Retina (tissue), 1 donor: Measurements from ENCODE around the gene SDHA.
"Not testable (repeated sequence)": the region's sequence is repeated elsewhere in the genome, so short reads cannot be mapped to it uniquely, and the experiment has no call there.

Source experiments
- DNase-seq: peaks from one replicate; pipeline ENCODE4 v3.0.0-alpha.2; 2016

Gene SDHA

GRCh38 chr5:303741-304140 lies 85.6 kb downstream of the SDHA start:
- DNase-seq: not testable (repeated sequence)

DNA sequence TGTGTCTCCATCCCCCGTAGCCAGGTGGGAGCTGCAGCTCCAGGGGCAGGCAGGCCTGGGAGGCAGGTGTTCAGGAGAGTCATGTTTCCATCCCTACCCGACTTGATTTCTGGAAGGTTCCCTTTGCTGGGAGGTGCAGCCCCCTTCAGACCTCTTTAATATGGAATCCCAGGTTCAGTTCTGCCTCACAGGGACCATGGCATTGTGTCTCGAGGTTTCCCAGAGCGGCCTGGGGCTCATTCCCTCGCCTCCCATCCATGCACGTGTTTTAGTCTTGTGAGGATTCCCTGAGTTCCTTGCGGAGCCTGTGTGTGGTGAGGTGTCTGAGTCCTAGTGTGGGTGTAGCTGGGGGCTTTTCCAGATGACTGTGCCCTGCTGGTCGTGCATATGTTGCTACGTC lies 86.9 kb downstream of the SDHA start:
- no peak for DNase-seq

- DNase-seq: no peak
Observed at GRCh38 chr5:305459-305858, 87.3 kb downstream of the SDHA start.

DNA sequence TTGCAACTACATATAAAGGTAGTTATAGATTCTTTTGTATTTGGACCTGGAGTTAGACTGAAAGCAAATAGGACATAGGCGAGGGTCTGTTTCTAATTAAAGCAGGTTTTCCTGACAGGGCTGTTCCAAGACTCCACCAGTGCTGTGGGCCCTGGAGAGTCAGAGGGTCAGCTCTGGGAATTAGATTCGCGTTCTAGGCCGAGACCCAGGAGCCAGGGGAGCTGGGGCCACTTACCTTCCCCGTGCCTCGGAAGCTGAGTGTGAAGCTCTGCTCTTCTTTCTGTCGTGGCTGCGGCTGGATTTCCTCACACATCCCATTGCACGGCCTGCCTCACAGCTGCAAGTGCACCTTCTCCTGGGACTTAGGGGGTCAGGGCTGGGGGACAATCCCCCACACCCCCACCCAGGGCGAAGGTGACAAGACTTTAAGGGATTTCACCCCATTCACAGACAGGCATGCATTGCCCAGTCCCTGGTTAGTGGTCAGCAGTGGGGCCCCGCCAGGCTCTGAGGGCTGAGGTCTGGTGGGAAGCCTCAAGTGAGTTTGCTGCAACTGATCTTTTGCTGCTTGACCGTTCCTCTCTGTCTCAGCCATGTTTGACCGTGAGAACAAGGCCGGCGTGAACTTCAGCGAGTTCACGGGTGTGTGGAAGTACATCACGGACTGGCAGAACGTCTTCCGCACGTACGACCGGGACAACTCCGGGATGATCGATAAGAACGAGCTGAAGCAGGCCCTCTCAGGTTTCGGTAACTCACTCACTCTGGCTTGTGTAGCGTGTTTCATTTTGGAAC lies 88.1 kb downstream of the SDHA start:
- DNase-seq: no peak
